ENCODE measurements around the gene AMOTL2.

The AMOTL2 gene

DNA sequence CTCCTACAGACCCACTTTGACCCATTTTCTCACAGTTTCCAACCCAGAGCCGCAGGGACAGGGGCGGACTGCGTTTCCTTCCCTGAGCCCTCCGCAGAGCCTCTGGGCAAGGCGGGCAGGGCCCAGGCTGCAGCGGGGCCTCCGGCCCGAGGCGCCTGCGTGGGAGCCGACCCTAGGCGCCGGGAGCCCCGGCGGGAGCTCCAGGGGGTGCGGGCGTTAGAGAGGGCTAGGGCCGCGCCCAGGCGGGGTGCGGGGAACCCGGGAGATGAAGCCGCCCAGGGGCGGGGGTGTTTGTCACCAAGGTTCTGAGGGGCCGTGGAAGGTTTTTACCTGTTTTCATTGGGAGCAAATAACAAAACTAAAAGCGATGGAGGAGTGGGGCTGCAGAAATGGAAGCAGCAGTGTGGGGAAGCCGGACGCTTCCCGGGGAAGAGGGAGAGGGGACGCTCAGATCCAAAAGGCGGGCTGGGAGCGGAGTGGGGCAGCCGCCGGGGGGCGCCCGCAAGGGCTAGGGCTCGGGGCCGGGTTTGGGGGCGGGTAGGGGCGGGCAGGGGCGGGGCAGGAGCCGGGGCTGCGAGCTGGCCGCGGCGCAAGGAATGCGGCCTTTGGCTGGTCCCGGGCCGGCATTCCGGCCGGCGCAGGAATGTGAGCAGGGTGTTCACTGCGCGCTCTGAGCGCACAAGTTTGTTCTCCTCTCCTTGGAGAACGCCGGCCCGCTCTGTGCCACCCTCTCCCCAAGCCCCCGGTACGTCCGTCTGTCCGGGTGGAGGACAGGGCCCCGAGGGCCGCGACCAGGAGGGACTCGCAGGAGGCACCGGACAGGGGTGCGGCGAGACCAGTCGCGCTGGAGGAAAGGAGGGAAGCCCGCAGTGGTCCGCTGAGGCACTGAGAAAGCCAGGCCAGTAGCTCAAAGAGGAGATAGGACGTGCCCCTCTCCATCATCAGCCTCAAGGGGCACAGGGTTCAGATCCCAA lies 61.1 kb downstream of the AMOTL2 start:
- Histone ChIP-seq H3K4me3 (ENCODE audit: low read depth in 1 of 2, low read length in 2 of 2) (no peak overlapping the region), H3K27me3 (ENCODE audit: insufficient read depth, low read length, poor library complexity) (no peaks in the 10 kb centered on the region), H3K27ac (ENCODE audit: low read length) (no peak overlapping the region), H3K9ac (ENCODE audit: low read depth, low read length) (no peak overlapping the region), H4K20me1 (ENCODE audit: insufficient read depth, low read length) (no peaks in the 10 kb centered on the region), H3K36me3 (ENCODE audit: insufficient read depth, low read length) (no peaks in the 10 kb centered on the region), H2AFZ (ENCODE audit: low read depth, low read length) (no peak overlapping the region), H3K9me3 (ENCODE audit: insufficient read depth, low read length, severe bottlenecking) (no peaks in the 10 kb centered on the region), H3K79me2 (ENCODE audit: insufficient read depth, low read length) (no peaks in the 10 kb centered on the region), H3K4me1 (ENCODE audit: insufficient read depth, low read length) (peaks cover 2% of the 10 kb centered on the region; the same call in 1 of the 2 replicates), H3K4me2 (ENCODE audit: insufficient read depth, low read length) (no peak overlapping the region)
- DNase-seq: no peak
- TF ChIP-seq CTCF (IDR thresholded peaks at IDR 0.05; ENCODE audit: borderline replicate concordance, extremely low read depth, low read length, poor library complexity, severe bottlenecking) (no peak), EZH2 (IDR thresholded peaks at IDR 0.05; ENCODE audit: borderline replicate concordance, low read depth, low read length, severe bottlenecking) (no peak)
- no peak for ATAC-seq (ENCODE audit: insufficient read depth, low read depth)

- DNase-seq (no peak), ATAC-seq (ENCODE audit: insufficient read depth, low read depth) (no peak)
- Histone ChIP-seq H3K4me2 (ENCODE audit: insufficient read depth, low read length) (no peak overlapping the region), H4K20me1 (ENCODE audit: insufficient read depth, low read length) (no peaks in the 10 kb centered on the region), H3K4me1 (ENCODE audit: insufficient read depth, low read length) (peaks cover 5% of the 10 kb centered on the region; the same call in 1 of the 2 replicates), H2AFZ (ENCODE audit: low read depth, low read length) (no peak overlapping the region), H3K79me2 (ENCODE audit: insufficient read depth, low read length) (no peaks in the 10 kb centered on the region), H3K4me3 (ENCODE audit: low read depth in 1 of 2, low read length in 2 of 2) (no peak overlapping the region), H3K36me3 (ENCODE audit: insufficient read depth, low read length) (no peaks in the 10 kb centered on the region), H3K27ac (ENCODE audit: low read length) (no peak overlapping the region), H3K27me3 (ENCODE audit: insufficient read depth, low read length, poor library complexity) (no peaks in the 10 kb centered on the region), H3K9me3 (ENCODE audit: insufficient read depth, low read length, severe bottlenecking) (no peaks in the 10 kb centered on the region), H3K9ac (ENCODE audit: low read depth, low read length) (no peak overlapping the region)
- TF ChIP-seq EZH2 (IDR thresholded peaks at IDR 0.05; ENCODE audit: borderline replicate concordance, low read depth, low read length, severe bottlenecking): no peak
- TF ChIP-seq CTCF (IDR thresholded peaks at IDR 0.05; ENCODE audit: borderline replicate concordance, extremely low read depth, low read length, poor library complexity, severe bottlenecking): peak; percentile 8
These were observed 62.0 kb downstream of the AMOTL2 start for GRCh38 chr3:134312072-134312872.

GRCh38 chr3:134311693-134312071 lies 62.6 kb downstream of the AMOTL2 start:
- no peak overlapping the region for H3K4me2 ChIP-seq (ENCODE audit: insufficient read depth, low read length)
- H2AFZ ChIP-seq (ENCODE audit: low read depth, low read length): no peak overlapping the region
- no peaks in the 10 kb centered on the region for H4K20me1 ChIP-seq (ENCODE audit: insufficient read depth, low read length)
- ATAC-seq (ENCODE audit: insufficient read depth, low read depth): no peak
- H3K27ac ChIP-seq (ENCODE audit: low read length): no peak overlapping the region
- TF ChIP-seq CTCF (IDR thresholded peaks at IDR 0.05; ENCODE audit: borderline replicate concordance, extremely low read depth, low read length, poor library complexity, severe bottlenecking) (no peak), EZH2 (IDR thresholded peaks at IDR 0.05; ENCODE audit: borderline replicate concordance, low read depth, low read length, severe bottlenecking) (no peak)
- H3K4me1 ChIP-seq (ENCODE audit: insufficient read depth, low read length): peaks cover 5% of the 10 kb centered on the region; the same call in 1 of the 2 replicates
- H3K79me2 ChIP-seq (ENCODE audit: insufficient read depth, low read length): no peaks in the 10 kb centered on the region
- no peak for DNase-seq
- H3K36me3 ChIP-seq (ENCODE audit: insufficient read depth, low read length): no peaks in the 10 kb centered on the region
- no peak overlapping the region for H3K4me3 ChIP-seq (ENCODE audit: low read depth in 1 of 2, low read length in 2 of 2)
- H3K9me3 ChIP-seq (ENCODE audit: insufficient read depth, low read length, severe bottlenecking): no peaks in the 10 kb centered on the region
- H3K27me3 ChIP-seq (ENCODE audit: insufficient read depth, low read length, poor library complexity): no peaks in the 10 kb centered on the region
- no peak overlapping the region for H3K9ac ChIP-seq (ENCODE audit: low read depth, low read length)
